ENCODE measurements around the gene TIAM1.

- TF ChIP-seq CTCF (IDR thresholded peaks at IDR 0.05) (no peak), POLR2A (IDR thresholded peaks at IDR 0.05) (no peak)
Observed at GRCh38 chr21:31368361-31368760, 24.3 kb upstream of the TIAM1 start.

Measured in adrenal gland (tissue), 5 donors.